HG02938 (cell line): ENCODE measurements around the gene ICE1.
"Not testable (repeated sequence)": the region's sequence is repeated elsewhere in the genome, so short reads cannot be mapped to it uniquely, and the experiment has no call there.

ENCODE experiments used
- ATAC-seq: cut with Tn5 transposase; IDR thresholded peaks from one replicate; pipeline ENCODE4 v1.9.1; 2021; ENCODE audit warnings: mild to moderate bottlenecking, moderate library complexity; ENCODE audit not compliant: unreplicated experiment

The ICE1 gene

DNA sequence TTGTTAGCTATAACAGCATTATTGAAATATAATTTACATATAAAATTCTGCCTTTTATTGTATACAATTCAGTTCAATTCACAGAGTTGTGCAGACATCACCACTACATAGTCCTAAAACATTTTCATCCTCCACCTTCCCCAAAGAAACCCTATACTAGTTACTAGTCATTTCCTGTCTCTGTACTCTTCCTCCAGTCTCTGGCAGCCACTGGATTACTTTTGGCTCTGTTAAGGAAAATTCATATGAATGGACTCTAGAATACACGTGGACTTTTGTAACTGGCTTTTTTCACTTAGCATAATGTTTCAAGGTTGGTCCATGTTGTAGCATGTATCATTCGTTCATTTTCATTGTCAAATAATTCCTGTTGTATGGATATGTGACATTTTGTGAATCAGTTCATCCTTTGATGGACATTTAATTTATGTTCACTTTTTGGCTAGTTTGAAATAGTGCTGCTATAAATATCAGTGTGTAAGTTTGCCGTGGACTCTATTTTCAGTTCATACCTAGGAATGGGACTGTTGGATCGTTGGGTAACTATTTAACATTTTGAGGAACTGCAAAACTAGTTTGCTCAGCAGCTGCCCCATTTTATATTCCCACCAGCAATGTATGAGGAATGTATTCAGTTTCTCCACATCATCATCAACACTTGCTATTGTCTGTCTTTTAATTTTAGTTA lies 9.7 kb downstream of the ICE1 start:
- ATAC-seq: no peak

DNA sequence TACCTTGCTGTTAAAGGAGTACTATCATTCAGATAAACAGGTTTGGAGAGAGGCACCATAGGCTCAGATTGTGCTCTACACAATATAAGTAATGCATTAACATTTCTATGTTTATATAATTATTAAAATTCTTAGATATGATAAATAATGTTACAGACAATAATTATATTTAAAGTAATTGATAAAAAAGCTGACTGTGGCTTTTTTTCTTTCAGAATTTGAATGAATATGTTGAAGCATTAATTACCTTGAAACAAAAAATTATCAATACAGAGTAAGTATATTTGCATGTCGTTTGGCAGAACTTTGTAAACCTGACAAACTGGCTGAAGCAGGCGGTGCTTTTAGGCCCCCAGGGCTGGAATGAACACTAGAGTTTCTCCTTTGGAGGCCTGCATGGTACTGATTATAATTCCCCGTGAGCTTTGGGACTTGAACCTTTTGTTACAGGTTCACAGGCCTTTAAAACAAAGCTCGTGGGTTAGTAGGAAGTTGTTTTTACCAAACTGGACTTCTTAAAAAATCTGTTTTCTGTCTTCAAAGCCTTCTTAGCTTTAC lies 13.8 kb downstream of the ICE1 start:
- no peak for ATAC-seq

- ATAC-seq: peak; percentile 57
Observed at GRCh38 chr5:5437227-5438172, 15.0 kb downstream of the ICE1 start.

- no peak for ATAC-seq
Observed at GRCh38 chr5:5451863-5452262, 29.4 kb downstream of the ICE1 start.

DNA sequence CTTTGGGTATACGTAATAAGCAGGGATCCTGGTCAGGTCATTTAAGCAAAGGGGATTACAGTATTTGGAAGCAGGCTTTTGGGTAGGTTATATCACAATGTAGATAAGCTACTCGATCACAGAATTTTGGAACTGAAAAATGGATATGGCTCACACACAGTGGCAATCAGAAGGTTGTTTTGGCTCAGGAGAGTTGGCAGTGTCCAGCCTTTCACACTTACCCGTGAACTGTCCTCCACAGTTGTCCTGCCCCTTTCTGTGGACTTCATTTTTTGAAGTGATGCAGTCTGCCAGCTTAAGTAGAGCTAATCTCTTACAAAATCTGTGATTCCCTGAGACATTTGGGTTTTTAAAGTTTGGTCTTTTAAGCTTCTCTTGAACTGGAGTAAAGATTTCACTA lies 30.7 kb downstream of the ICE1 start:
- no peak for ATAC-seq

- no peak for ATAC-seq
Observed at GRCh38 chr5:5454391-5454790, 31.9 kb downstream of the ICE1 start.

- no peak for ATAC-seq
Observed at GRCh38 chr5:5456858-5457257, 34.4 kb downstream of the ICE1 start.

- ATAC-seq: no peak
Observed at GRCh38 chr5:5460311-5460710, 37.8 kb downstream of the ICE1 start.

GRCh38 chr5:5461012-5461411 lies 38.5 kb downstream of the ICE1 start:
- ATAC-seq: no peak

DNA sequence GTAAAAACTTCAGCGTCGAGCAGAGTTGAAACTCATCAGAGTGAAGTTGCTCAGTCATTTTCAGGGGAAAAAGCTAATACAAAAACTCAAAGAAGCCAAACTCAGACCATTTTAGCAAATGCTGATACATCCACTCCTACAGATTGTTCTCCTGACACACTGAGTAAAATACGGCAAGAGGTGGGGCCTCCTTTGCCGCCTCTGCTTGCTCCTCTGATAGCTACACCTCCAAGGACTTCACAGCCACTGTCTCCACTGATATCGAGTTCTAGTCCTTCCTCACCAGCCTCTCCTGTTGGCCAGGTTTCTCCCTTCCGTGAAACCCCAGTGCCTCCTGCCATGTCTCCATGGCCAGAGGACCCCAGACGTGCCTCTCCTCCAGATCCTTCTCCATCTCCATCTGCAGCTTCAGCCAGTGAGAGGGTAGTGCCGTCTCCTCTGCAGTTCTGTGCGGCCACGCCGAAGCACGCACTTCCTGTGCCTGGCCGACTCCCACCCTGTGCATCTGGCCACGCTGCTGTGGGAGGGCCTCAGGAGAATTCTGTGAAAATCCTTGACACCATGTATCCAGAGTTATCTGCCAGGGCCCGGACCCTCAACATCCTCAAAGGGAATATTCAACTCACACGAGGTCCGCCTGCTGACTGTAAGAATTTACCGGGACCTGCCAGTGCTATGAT lies 41.7 kb downstream of the ICE1 start:
- ATAC-seq: no peak

GRCh38 chr5:5466227-5466626 lies 43.8 kb downstream of the ICE1 start:
- ATAC-seq: no peak

- ATAC-seq: no peak
Observed at GRCh38 chr5:5467737-5468136, 45.3 kb downstream of the ICE1 start.

DNA sequence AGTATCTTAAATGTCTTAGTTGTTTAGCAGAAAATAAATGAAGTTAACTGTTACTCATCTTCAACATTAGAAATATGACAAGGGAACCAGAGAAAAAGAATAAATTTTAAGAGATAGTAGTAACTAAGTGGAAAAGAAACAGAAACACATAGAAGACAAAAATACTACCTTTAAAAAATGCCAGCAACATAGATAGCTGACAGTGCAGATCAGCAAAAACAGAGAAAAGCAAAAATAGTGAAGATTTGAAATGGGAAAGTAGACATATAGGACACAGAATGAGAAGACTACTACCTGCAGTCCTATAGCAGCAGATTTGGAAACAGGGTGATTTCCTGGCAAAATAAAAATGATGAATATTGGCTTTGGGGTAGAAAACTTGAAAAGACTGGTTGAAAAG lies 48.5 kb downstream of the ICE1 start:
- ATAC-seq: no peak

DNA sequence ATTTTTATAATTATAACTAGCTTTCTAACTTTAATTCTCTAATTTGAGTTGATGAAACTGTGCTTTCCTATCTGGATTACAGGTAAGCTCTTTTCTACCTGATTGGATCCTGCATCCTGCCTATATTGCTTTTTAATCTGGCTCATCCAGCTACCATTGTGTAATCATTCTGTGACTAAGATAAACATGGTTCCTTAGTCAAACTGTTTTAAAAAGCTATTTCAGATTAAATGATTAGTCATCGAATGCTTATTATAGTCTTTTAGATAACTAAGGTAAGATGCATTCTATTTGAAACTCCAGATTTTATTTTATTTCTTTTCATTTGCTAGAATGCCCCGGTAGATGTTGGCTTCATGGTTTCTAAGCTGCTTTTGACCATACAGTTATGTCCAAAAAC lies 50.7 kb downstream of the ICE1 start:
- ATAC-seq: no peak

GRCh38 chr5:5474961-5475360 lies 52.5 kb downstream of the ICE1 start:
- ATAC-seq: no peak

DNA sequence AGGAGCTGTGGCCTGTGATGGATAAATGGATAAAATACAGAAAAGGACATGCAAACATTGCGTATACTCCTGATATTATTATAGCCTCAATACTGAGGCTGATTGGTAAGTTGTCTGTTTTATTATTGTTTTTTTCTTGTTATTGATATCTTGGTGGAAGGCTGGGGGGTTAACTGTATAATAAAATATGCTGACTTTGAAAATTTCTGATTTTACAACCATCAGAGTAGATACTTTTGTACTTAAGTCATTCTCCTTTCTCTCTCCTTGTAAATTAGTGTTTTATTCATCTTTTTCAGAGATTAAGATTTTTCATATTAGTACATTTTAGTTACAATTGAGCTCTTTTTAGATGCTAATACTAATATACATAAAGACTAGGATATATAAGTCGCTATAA lies 53.5 kb downstream of the ICE1 start:
- no peak for ATAC-seq

- not testable (repeated sequence) for ATAC-seq
Observed at GRCh38 chr5:5479578-5479977, 57.1 kb downstream of the ICE1 start.

DNA sequence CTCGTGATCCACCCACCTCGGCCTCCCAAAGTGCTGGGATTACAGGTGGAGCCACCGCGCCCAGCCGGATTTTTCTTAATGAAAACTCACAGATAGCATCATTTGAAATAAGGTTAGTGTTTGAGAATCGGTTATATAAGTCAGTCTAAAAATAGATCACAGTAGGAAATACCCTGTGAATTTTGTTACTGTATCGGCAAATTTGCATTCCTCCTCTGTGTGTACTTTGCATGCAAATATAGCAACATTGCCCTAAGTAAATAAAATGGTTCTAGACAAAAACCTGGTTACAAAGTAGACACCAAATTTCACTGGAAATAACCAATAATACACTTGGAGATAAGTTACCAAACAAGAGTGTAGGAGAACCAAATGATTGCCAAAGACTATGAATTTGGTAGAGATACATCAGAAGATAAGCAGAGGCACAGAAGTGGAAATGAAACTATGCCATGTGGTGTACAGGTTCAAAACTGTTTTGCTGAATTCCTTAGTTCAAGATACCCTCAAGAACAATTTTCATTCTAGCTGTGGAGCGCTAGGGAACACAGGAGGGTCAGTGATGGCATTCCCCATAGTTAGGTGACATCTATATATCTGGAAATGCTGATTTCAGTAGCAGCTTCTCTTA lies 58.1 kb downstream of the ICE1 start:
- ATAC-seq: peak; percentile 65

GRCh38 chr5:5481206-5481605 lies 58.7 kb downstream of the ICE1 start:
- no peak for ATAC-seq

DNA sequence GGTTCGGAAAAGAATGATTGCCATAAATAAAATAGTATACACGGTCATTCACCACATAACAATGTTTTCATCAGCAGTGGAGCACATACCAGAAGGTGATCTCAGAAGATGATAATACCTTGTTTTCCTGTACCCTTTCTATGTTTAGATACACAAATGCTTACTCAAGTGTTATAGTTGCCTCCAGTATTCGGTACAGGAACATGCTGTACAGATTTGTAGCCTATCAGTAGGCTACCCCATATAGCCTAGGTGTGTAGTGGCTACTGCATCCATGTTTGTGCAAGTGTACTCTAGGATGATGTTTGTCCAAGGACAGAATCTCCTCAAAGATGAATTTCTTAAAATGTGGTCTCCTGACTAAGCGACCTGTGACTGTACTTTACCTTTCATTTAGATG lies 59.2 kb downstream of the ICE1 start:
- no peak for ATAC-seq

- no peak for ATAC-seq
Observed at GRCh38 chr5:5483350-5483749, 60.9 kb downstream of the ICE1 start.
